SU-DHL-6 (cell line): ENCODE data around the gene CA12.

Experiments
- H2AFZ ChIP-seq: fragments of 200-600 bp; sonication (generic); 2 replicates; pipeline ENCODE4 v1.6.1; 2014; ENCODE audit warnings: low read depth, mild to moderate bottlenecking, moderate library complexity, mixed read lengths, antibody characterized with exemption, low read length; ENCODE audit not compliant: severe bottlenecking
- H3F3A ChIP-seq: fragments of 200-600 bp; shearing (Covaris generic); 2 replicates; pipeline ENCODE4 v1.6.0; 2016; ENCODE audit warnings: antibody characterized with exemption, mild to moderate bottlenecking; ENCODE audit not compliant: insufficient read depth
- H3K27ac ChIP-seq: fragments of 200-600 bp; sonication (generic); 2 replicates; pipeline ENCODE4 v1.5.1; 2016; ENCODE audit warnings: low read depth, mild to moderate bottlenecking, low read length, moderate library complexity, mixed read lengths
- H3K27me3 ChIP-seq: fragments of 200-600 bp; sonication (generic), shearing (Covaris generic); 2 replicates; pipeline ENCODE4 v1.6.0; 2014; ENCODE audit warnings: mild to moderate bottlenecking, low read length
- H3K36me3 ChIP-seq: fragments of 200-600 bp; sonication (generic); 2 replicates; pipeline ENCODE4 v1.6.1; 2014; ENCODE audit warnings: mild to moderate bottlenecking, low read length, mixed read lengths
- H3K4me2 ChIP-seq: fragments of 300-600, 200-600 bp; shearing (Covaris generic), sonication (generic); 2 replicates; pipeline ENCODE4 v1.6.0; 2014; ENCODE audit warnings: low read length, low read depth, mild to moderate bottlenecking; ENCODE audit not compliant: poor library complexity, severe bottlenecking
- H3K4me3 ChIP-seq: fragments of 200-600 bp; sonication (generic); 2 replicates; pipeline ENCODE4 v1.5.1; 2014; ENCODE audit warnings: antibody characterized with exemption, low read length, mild to moderate bottlenecking, mixed read lengths; ENCODE audit not compliant: insufficient read depth, poor library complexity, severe bottlenecking
- H3K79me2 ChIP-seq: fragments of 200-600 bp; sonication (generic); 2 replicates; pipeline ENCODE4 v1.6.1; 2014; ENCODE audit warnings: mild to moderate bottlenecking, low read length, moderate library complexity; ENCODE audit not compliant: insufficient read depth
- H3K9ac ChIP-seq: fragments of 200-600 bp; sonication (generic); 2 replicates; pipeline ENCODE4 v1.7.0; 2014; ENCODE audit warnings: mild to moderate bottlenecking, low read length
- H3K9me2 ChIP-seq: fragments of 200-600 bp; sonication (generic); replicated peaks from 2 replicates; pipeline ENCODE4 v1.6.1; 2014; ENCODE audit warnings: low read length; ENCODE audit not compliant: insufficient read depth
- H3K9me3 ChIP-seq: fragments of 200-600 bp; sonication (generic); 2 replicates; pipeline ENCODE4 v1.6.1; 2014; ENCODE audit warnings: low read length, mixed read lengths; ENCODE audit not compliant: insufficient read depth
- H4K20me1 ChIP-seq: fragments of 200-600 bp; sonication (generic); 2 replicates; pipeline ENCODE4 v1.6.1; 2014; ENCODE audit warnings: low read depth, mild to moderate bottlenecking, antibody characterized with exemption, low read length, moderate library complexity, mixed read lengths
- CTCF ChIP-seq: fragments of 200-600 bp; sonication (generic); IDR thresholded peaks from one replicate; pipeline ENCODE4 v1.5.1; 2017; ENCODE audit warnings: antibody characterized with exemption, mild to moderate bottlenecking, low read length, moderate library complexity; ENCODE audit not compliant: insufficient read depth, poor library complexity, severe bottlenecking
- EZH2phosphoT487 ChIP-seq: fragments of 200-600 bp; sonication (generic), shearing (Covaris generic); conservative IDR thresholded peaks from 2 replicates; pipeline ENCODE4 v1.6.1; 2018; ENCODE audit warnings: mild to moderate bottlenecking, antibody characterized with exemption, low read length, moderate library complexity, mixed read lengths

Gene CA12

GRCh38 chr15:63294359-63294758 is 87.3 kb downstream of the CA12 start:
- TF ChIP-seq CTCF = no peak
- Histone ChIP-seq H3K9ac (no peak overlapping the region), H3F3A (no peaks in the 10 kb centered on the region), H3K79me2 (no peaks in the 10 kb centered on the region), H3K4me3 (no peak overlapping the region), H2AFZ (no peak overlapping the region), H3K27ac (no peak overlapping the region), H3K36me3 (no peaks in the 10 kb centered on the region), H3K27me3 (no peaks in the 10 kb centered on the region), H3K4me2 (no peak overlapping the region), H3K9me3 (no peaks in the 10 kb centered on the region), H3K9me2 (no peaks in the 10 kb centered on the region), H4K20me1 (no peaks in the 10 kb centered on the region)

DNA sequence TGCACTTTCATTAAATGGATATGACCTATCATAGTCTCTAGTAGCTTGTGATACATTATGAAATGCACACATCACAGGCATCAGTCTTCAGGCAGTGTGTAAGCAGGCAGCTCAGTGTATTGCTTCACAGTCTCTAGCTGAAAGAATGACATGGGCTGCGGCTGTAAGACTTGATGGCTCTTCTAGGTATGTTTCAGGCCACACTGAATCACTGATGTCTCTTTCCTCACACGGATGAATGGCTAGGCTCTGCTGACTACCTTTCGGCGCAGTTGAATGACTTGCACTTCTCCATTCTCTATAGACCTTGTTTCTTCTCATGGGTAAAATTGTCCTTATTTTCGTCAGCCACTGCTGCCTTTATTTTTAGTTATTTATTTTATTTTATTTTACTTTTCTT is 88.9 kb downstream of the CA12 start:
- no peaks in the 10 kb centered on the region for H4K20me1 ChIP-seq
- no peak for TF ChIP-seq CTCF
- TF ChIP-seq EZH2phosphoT487 = no peak
- H3K9me2 ChIP-seq = no peaks in the 10 kb centered on the region
- H3K36me3 ChIP-seq = no peaks in the 10 kb centered on the region
- H3K9ac ChIP-seq = no peak overlapping the region
- 0 out of 2 replicates have a peak, but pooled peaks cover 5% of the 10 kb centered on the region for H3F3A ChIP-seq
- H3K4me3 ChIP-seq = no peak overlapping the region
- H2AFZ ChIP-seq = no peak overlapping the region
- no peak overlapping the region for H3K4me2 ChIP-seq
- H3K79me2 ChIP-seq = no peaks in the 10 kb centered on the region
- no peak overlapping the region for H3K27ac ChIP-seq
- no peaks in the 10 kb centered on the region for H3K9me3 ChIP-seq
- H3K27me3 ChIP-seq = no peaks in the 10 kb centered on the region

DNA sequence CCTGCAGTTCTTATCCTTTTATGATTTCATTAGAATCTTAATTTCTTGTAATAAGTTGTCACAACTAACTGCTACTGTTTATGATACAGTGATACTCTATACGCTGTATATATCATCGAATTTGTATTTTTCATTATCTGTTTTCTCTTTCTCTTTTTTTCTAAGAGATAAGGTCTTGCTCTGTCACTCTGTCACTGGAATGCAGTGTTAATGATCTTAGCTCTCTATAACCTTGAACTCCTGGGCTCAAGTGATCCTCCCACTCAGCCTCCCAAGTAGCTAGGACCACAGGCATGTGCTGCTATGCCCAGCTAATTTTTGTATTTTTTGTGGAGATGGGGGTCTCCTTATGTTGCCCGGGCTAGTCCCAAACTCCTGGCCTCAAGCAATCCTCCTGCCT is 89.4 kb downstream of the CA12 start:
- Histone ChIP-seq H3K79me2 (no peaks in the 10 kb centered on the region), H3K4me3 (no peak overlapping the region)

More for the DNA sequence above, 89.4 kb downstream of the CA12 start:
- no peaks in the 10 kb centered on the region for H3K36me3 ChIP-seq
- no peaks in the 10 kb centered on the region for H3K9me2 ChIP-seq
- no peak overlapping the region for H3K4me2 ChIP-seq
- H3K9ac ChIP-seq = no peak overlapping the region
- H3K9me3 ChIP-seq = no peaks in the 10 kb centered on the region
- no peaks in the 10 kb centered on the region for H4K20me1 ChIP-seq
- no peaks in the 10 kb centered on the region for H3K27me3 ChIP-seq
- no peak overlapping the region for H2AFZ ChIP-seq
- 0 out of 2 replicates have a peak, but pooled peaks cover 5% of the 10 kb centered on the region for H3F3A ChIP-seq
- no peak for TF ChIP-seq EZH2phosphoT487
- no peak for TF ChIP-seq CTCF
- H3K27ac ChIP-seq = no peak overlapping the region
